Measurements from ENCODE around the gene KLHL21.

DNA sequence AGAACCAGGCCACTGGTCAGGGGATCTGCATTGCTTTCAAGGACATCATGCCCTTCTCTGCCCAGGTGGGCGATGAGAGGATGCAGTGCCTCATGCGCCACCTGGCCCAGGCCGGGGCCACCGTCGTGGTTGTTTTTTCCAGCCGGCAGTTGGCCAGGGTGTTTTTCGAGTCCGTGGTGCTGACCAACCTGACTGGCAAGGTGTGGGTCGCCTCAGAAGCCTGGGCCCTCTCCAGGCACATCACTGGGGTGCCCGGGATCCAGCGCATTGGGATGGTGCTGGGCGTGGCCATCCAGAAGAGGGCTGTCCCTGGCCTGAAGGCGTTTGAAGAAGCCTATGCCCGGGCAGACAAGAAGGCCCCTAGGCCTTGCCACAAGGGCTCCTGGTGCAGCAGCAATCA is 27.9 kb downstream of the KLHL21 start:
- TF ChIP-seq ESRRA (IDR thresholded peaks at IDR 0.05; ENCODE audit: borderline replicate concordance, low read length) (no peak), POLR2A (IDR thresholded peaks at IDR 0.05; ENCODE audit: low read length) (no peak), RFX5 (IDR thresholded peaks at IDR 0.05) (no peak), CBX2 (IDR thresholded peaks at IDR 0.05; ENCODE audit: borderline replicate concordance, low read depth) (no peak), ZFP36 (IDR thresholded peaks at IDR 0.05; ENCODE audit: borderline replicate concordance, partially characterized antibody) (no peak), BCL3 (IDR thresholded peaks at IDR 0.05) (no peak)
- TF ChIP-seq, protein P1, sequence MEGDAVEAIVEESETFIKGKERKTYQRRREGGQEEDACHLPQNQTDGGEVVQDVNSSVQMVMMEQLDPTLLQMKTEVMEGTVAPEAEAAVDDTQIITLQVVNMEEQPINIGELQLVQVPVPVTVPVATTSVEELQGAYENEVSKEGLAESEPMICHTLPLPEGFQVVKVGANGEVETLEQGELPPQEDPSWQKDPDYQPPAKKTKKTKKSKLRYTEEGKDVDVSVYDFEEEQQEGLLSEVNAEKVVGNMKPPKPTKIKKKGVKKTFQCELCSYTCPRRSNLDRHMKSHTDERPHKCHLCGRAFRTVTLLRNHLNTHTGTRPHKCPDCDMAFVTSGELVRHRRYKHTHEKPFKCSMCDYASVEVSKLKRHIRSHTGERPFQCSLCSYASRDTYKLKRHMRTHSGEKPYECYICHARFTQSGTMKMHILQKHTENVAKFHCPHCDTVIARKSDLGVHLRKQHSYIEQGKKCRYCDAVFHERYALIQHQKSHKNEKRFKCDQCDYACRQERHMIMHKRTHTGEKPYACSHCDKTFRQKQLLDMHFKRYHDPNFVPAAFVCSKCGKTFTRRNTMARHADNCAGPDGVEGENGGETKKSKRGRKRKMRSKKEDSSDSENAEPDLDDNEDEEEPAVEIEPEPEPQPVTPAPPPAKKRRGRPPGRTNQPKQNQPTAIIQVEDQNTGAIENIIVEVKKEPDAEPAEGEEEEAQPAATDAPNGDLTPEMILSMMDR (IDR thresholded peaks at IDR 0.05) = no peak

All from A549 (cell line).